Upper lobe of left lung (tissue), 4 donors: ENCODE data around the gene CCM2.

Source experiments
- CTCF ChIP-seq, 6 experiments: fragments of 450-650 bp in 4 of 6; fragments of 200-600 bp in 2 of 6; sonication (generic) in 2 of 6; IDR thresholded peaks; one replicate each; pipeline ENCODE4 v1.5.1; 2016 to 2019; ENCODE audit warnings: antibody characterized with exemption in 6 of 6
- EP300 ChIP-seq, 4 donors: sonication (generic); formaldehyde crosslinking; IDR thresholded peaks; one replicate each; pipeline ENCODE4 v1.5.1; 2017; ENCODE audit warnings: antibody characterized with exemption in 4 of 4, control low read depth in 2 of 4
- POLR2A ChIP-seq, 4 donors: fragments of 450-650 bp; IDR thresholded peaks; one replicate each; pipeline ENCODE4 v1.5.1; 2016 to 2017; ENCODE audit warnings: antibody characterized with exemption in 4 of 4, mild to moderate bottlenecking in 2 of 4
- POLR2AphosphoS5 ChIP-seq, 2 donors: sonication (generic); formaldehyde crosslinking; IDR thresholded peaks; one replicate each; pipeline ENCODE4 v1.5.1; 2017; ENCODE audit warnings: antibody characterized with exemption in 2 of 2

GRCh38 chr7:45078125-45078681 lies 78.2 kb downstream of the CCM2 start:
- TF ChIP-seq POLR2AphosphoS5 (IDR thresholded peaks at IDR 0.05) (no peak), POLR2A (IDR thresholded peaks at IDR 0.05) (no peak), CTCF (IDR thresholded peaks at IDR 0.05) (no peak), EP300 (IDR thresholded peaks at IDR 0.05) (no peak)
